PFSK-1 (cell line): Measurements from ENCODE around the gene SPART.

ENCODE experiments used
- FOXP2 ChIP-seq: optimal IDR thresholded peaks from 2 replicates; pipeline ENCODE3; 2011; ENCODE audit warnings: borderline replicate concordance, control low read depth, inconsistent platforms; ENCODE audit not compliant: insufficient read depth; ENCODE audit errors: extremely low read length, extremely low read depth
- POLR2AphosphoS5 ChIP-seq: IDR thresholded peaks from 2 replicates; pipeline ENCODE4 v1.6.1; 2012; ENCODE audit warnings: low read depth, mild to moderate bottlenecking, control low read depth, low read length, moderate library complexity
- SIN3A ChIP-seq: IDR thresholded peaks from 2 replicates; pipeline ENCODE4 v1.6.1; 2012; ENCODE audit warnings: mild to moderate bottlenecking, low read length, moderate library complexity, borderline replicate concordance; ENCODE audit not compliant: insufficient read depth
- TAF1 ChIP-seq: IDR thresholded peaks from 2 replicates; pipeline ENCODE4 v1.6.1; 2012; ENCODE audit warnings: low read length, control low read depth, borderline replicate concordance; ENCODE audit not compliant: insufficient read depth
- TF ChIP-seq, protein P1 (sequence below), 2 experiments: IDR thresholded peaks; 2 replicates each; pipeline versions ENCODE4 v1.6.1 to v1.8.0; 2011 to 2012; ENCODE audit warnings: low read depth in 2 of 2, low read length in 2 of 2, control low read depth in 1 of 2, inconsistent platforms in 1 of 2, mild to moderate bottlenecking in 1 of 2, moderate library complexity in 1 of 2; ENCODE audit not compliant: insufficient read depth in 1 of 2

Gene SPART

DNA sequence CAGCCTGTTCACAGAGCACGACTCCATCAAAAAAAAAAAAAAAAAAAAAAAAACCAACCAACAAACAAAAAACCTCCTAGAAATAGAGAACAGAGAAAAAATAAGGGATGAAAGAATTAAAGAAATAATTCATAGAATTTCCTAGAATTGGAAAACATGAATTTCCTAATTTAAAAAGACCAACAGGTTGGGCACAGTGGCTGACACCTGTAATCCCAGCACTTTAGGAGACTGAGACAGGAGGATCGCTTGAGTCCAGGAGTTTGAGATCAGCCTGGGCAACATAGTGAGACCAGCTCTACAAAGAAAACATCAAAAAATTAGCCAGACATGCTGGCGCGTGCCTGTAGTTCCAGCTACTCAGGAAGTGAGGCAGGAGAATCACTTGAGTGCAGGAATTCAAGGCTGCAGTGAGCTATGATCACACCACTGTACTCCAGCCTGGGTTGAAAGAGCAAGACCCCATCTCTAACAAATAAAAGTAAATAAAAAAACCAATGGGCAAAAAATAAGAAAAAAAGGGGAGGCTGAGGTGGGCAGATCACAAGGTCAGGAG is 6.5 kb downstream of the SPART start:
- TF ChIP-seq TAF1 (no peak), POLR2AphosphoS5 (no peak), FOXP2 (no peak), SIN3A (no peak)
- TF ChIP-seq, protein P1, sequence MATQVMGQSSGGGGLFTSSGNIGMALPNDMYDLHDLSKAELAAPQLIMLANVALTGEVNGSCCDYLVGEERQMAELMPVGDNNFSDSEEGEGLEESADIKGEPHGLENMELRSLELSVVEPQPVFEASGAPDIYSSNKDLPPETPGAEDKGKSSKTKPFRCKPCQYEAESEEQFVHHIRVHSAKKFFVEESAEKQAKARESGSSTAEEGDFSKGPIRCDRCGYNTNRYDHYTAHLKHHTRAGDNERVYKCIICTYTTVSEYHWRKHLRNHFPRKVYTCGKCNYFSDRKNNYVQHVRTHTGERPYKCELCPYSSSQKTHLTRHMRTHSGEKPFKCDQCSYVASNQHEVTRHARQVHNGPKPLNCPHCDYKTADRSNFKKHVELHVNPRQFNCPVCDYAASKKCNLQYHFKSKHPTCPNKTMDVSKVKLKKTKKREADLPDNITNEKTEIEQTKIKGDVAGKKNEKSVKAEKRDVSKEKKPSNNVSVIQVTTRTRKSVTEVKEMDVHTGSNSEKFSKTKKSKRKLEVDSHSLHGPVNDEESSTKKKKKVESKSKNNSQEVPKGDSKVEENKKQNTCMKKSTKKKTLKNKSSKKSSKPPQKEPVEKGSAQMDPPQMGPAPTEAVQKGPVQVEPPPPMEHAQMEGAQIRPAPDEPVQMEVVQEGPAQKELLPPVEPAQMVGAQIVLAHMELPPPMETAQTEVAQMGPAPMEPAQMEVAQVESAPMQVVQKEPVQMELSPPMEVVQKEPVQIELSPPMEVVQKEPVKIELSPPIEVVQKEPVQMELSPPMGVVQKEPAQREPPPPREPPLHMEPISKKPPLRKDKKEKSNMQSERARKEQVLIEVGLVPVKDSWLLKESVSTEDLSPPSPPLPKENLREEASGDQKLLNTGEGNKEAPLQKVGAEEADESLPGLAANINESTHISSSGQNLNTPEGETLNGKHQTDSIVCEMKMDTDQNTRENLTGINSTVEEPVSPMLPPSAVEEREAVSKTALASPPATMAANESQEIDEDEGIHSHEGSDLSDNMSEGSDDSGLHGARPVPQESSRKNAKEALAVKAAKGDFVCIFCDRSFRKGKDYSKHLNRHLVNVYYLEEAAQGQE (IDR thresholded peaks at IDR 0.05; ENCODE audit: insufficient read depth in 1 of 2, low read depth in 2 of 2, low read length in 2 of 2) = no peak

DNA sequence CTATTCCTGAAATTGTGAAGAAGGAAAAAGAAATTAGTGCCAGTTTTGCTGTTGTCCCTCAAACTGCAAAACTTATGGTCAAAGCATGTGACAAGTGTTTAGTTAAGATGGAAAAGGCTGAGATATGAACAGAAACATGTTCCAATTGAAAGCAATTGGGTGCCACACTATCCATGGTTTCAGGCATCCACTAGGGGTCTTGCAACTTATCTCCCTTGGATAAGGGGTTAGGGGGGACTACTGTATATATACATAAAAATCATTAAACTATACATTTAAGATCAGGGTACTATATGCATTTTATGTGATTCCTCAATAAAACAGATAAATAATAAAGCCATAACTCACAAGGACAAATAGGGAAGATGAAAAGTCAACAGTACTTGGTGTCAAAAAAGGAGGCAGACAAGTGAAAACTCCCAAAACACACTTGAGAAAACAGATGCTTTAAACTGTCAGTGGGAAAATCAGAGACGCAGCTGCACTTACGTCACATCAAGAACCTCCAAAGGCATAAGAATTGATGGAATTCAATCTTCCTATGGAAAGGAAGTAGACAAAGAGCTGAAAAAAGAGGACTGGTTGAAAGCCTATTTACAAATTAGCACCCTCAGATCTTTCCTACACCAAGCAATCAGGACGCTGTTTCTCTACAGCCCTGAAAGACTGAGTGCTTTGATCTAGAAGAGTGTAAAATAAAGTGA is 8.1 kb downstream of the SPART start:
- TF ChIP-seq, protein P1 (IDR thresholded peaks at IDR 0.05; ENCODE audit: insufficient read depth in 1 of 2, low read depth in 2 of 2, low read length in 2 of 2) = no peak
- no peak for TF ChIP-seq POLR2AphosphoS5
- TF ChIP-seq TAF1 = no peak
- no peak for TF ChIP-seq SIN3A
- no peak for TF ChIP-seq FOXP2

DNA sequence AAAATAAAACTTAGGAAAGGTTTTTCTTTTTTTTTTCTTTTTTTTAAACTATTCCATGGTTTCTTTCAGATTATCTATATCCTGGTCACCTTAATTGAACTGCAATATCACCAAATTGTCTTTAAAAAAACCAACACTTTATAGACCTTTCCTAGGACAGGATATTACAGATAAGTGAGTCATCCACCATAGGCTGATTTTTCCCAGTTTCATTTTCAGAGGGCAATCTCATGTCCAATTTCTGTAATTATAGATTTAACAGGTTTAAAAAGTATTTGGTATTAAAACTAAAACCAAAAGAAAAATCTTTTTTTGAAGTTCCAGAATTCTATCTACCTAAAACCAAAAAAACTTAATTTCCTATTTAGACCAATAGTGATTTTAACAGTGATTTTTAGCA is 13.2 kb downstream of the SPART start:
- TF ChIP-seq POLR2AphosphoS5 (no peak), TAF1 (no peak), FOXP2 (no peak), SIN3A (no peak)
- TF ChIP-seq, protein P1 (IDR thresholded peaks at IDR 0.05; ENCODE audit: insufficient read depth in 1 of 2, low read depth in 2 of 2, low read length in 2 of 2) = no peak

DNA sequence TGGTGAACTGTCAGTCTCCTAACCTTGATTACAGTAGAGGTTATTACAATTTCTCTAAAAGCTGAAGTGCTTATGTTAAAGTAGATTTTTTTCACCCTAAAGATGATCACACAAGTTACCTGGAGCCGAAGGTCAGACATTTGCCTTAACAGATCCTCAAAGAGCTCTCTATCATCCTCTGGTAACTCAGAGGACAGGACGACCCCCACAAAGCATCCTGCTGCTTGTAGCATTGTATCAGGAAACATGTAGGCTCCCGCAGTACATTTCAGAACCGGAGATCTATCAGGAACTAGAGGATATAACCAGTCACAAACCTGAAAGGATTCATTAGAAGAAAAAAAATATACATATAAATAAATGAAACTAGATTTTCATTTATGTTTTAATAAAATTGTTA is 14.9 kb downstream of the SPART start:
- TF ChIP-seq POLR2AphosphoS5 (no peak), TAF1 (no peak), SIN3A (no peak), FOXP2 (no peak)
- TF ChIP-seq, protein P1 (IDR thresholded peaks at IDR 0.05; ENCODE audit: insufficient read depth in 1 of 2, low read depth in 2 of 2, low read length in 2 of 2) = no peak

DNA sequence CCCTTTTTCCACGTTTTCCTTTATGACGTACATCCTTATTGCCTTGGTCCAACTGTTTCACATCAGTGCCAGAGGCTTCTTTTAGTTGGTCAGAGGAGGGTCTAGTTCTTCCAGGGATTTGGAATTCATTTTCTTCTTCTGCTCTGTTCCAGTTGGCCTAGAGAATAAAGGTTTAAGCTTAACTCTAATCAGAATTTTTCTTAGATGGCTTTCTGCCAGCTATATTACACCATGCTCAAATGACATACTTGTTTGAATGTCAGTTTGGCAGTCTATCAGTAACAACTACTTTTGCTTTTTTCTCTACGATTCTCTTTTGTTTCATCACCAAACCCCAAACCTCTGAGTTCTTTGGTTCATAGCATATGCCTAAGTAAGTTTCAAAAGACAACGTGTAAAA is 16.8 kb downstream of the SPART start:
- TF ChIP-seq FOXP2 (no peak), SIN3A (no peak), POLR2AphosphoS5 (no peak), TAF1 (no peak)
- TF ChIP-seq, protein P1 (IDR thresholded peaks at IDR 0.05; ENCODE audit: insufficient read depth in 1 of 2, low read depth in 2 of 2, low read length in 2 of 2) = no peak
